ENCODE measurements around the gene STK39.

Gene STK39

DNA sequence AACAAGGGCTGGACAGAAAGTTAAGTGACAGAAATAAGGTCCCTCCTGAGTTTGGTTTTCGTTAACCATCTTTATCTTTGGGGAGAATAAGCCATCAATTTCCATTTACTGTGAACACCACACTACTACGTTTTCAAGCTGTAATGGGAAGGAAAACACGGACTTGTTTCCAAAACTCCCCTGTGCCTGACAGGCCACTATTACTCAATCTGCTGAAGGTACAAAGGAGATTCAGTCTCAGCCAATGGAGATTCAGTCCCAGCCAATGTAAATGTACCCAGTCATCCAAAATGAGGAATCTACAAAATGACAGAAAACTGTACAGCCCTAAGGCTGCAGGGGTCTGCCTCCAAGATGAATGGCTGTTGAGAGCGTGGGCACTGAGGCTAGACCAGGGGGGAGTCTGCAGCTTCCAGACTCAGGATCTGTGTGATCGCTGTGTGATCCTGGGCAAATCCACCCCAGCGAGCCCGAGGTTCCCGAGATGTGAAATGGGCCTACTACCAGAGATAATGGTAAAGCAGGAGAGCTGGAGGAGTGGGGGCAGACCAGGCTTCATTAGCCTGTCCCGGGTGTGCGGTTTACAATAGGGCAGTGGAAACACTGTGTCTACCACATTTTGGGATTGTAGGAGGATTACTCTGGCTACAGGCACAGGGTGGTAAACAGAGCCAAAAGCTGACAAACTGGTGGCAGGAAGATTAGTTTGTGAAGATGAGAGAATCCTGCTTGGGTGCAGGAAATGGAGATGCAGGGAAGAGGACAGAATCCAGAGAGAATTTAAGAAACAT is 284.8 kb downstream of the STK39 start:
- H3F3A ChIP-seq (ENCODE audit: control insufficient read depth, insufficient read depth): no peaks in the 10 kb centered on the region
- H3K36me3 ChIP-seq (ENCODE audit: control insufficient read depth, low read length): no peaks in the 10 kb centered on the region
- no peak overlapping the region for H3K27ac ChIP-seq (ENCODE audit: low read depth, low read length)
- no peak overlapping the region for H3K4me2 ChIP-seq (ENCODE audit: low read length)
- H3K4me1 ChIP-seq (ENCODE audit: control insufficient read depth, low read length): no peaks in the 10 kb centered on the region
- H3K9me3 ChIP-seq (ENCODE audit: control insufficient read depth, insufficient read depth, low read length): no peaks in the 10 kb centered on the region
- no peaks in the 10 kb centered on the region for H4K20me1 ChIP-seq (ENCODE audit: control insufficient read depth, insufficient read depth, low read depth, low read length)
- no peaks in the 10 kb centered on the region for H3K27me3 ChIP-seq (ENCODE audit: control insufficient read depth, low read length)
- H3K4me3 ChIP-seq (ENCODE audit: low read length): no peak overlapping the region
- H3K79me2 ChIP-seq (ENCODE audit: control insufficient read depth, low read length): no peaks in the 10 kb centered on the region
- H3K9me2 ChIP-seq (replicated peaks; ENCODE audit: control insufficient read depth, low read length): no peaks in the 10 kb centered on the region
- TF ChIP-seq, protein P1, sequence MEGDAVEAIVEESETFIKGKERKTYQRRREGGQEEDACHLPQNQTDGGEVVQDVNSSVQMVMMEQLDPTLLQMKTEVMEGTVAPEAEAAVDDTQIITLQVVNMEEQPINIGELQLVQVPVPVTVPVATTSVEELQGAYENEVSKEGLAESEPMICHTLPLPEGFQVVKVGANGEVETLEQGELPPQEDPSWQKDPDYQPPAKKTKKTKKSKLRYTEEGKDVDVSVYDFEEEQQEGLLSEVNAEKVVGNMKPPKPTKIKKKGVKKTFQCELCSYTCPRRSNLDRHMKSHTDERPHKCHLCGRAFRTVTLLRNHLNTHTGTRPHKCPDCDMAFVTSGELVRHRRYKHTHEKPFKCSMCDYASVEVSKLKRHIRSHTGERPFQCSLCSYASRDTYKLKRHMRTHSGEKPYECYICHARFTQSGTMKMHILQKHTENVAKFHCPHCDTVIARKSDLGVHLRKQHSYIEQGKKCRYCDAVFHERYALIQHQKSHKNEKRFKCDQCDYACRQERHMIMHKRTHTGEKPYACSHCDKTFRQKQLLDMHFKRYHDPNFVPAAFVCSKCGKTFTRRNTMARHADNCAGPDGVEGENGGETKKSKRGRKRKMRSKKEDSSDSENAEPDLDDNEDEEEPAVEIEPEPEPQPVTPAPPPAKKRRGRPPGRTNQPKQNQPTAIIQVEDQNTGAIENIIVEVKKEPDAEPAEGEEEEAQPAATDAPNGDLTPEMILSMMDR (IDR thresholded peaks at IDR 0.05; ENCODE audit: low read depth, low read length, poor library complexity, severe bottlenecking): no peak
- no peak for TF ChIP-seq EZH2phosphoT487 (IDR thresholded peaks at IDR 0.05; ENCODE audit: borderline replicate concordance, low read length)

DNA sequence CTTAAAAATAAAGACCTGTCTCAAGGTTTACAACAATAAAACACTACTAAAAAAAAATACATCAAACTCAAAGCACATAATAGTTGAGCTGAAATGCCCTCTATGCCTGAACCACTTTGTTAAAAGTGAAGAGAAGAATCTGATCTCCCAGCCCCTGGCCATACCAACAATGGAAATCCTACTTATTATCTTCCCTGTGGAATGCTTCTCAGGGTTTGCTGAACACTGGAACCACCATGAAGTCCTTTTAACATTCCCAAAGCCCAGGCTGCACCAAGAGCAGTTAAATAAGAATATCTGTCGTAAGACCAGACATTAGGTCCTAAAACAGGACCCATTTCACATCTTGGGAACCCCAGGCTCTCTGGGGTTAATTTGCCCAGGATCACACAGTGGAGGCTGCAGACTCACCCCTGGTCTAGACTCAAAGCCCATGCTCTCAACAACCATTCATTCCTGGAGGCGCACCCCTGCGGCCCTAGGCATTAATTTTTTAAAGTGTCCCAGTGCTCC is 285.8 kb downstream of the STK39 start:
- Histone ChIP-seq H3K36me3 (ENCODE audit: control insufficient read depth, low read length) (no peaks in the 10 kb centered on the region), H3K27me3 (ENCODE audit: control insufficient read depth, low read length) (no peaks in the 10 kb centered on the region), H3K9me3 (ENCODE audit: control insufficient read depth, insufficient read depth, low read length) (no peaks in the 10 kb centered on the region), H4K20me1 (ENCODE audit: control insufficient read depth, insufficient read depth, low read depth, low read length) (no peaks in the 10 kb centered on the region), H3K4me3 (ENCODE audit: low read length) (no peak overlapping the region), H3K27ac (ENCODE audit: low read depth, low read length) (no peak overlapping the region), H3K4me2 (ENCODE audit: low read length) (no peak overlapping the region), H3K79me2 (ENCODE audit: control insufficient read depth, low read length) (no peaks in the 10 kb centered on the region), H3K4me1 (ENCODE audit: control insufficient read depth, low read length) (no peaks in the 10 kb centered on the region), H3K9me2 (replicated peaks; ENCODE audit: control insufficient read depth, low read length) (no peaks in the 10 kb centered on the region), H3F3A (ENCODE audit: control insufficient read depth, insufficient read depth) (no peaks in the 10 kb centered on the region)
- no peak for TF ChIP-seq EZH2phosphoT487 (IDR thresholded peaks at IDR 0.05; ENCODE audit: borderline replicate concordance, low read length)
- TF ChIP-seq, protein P1 (IDR thresholded peaks at IDR 0.05; ENCODE audit: low read depth, low read length, poor library complexity, severe bottlenecking): no peak

DNA sequence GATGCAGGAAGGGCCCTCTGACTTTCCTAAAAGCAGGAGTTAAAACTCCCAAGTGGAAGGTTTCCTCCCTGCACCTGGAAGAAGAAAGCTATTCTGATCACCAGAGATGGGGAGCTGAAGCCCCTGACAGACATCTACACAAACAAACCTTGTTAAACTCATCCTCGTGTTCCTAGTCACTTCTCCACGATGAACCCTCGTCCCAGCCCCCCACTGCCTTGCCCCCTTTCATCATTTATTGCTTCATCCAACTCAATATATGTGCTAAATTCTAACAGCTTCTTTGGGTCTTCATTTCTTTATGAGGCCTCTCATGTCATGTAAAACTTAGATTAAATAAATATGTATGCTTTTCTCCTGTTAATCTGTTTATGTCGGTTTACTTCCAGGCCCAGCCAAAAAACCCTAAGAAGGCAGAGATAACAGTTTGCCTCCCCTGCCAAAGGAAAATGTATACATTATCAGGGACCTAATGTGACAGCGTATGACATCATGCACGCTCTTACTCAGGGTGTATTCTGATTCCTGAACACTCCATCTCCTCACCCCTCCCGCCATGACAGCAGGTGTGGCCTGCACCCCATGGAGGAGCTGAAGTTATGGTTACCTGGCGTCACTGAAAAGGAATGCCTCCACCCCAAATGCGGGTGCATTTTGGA is 287.2 kb downstream of the STK39 start:
- H3K4me2 ChIP-seq (ENCODE audit: low read length): no peak overlapping the region
- H3K9me2 ChIP-seq (replicated peaks; ENCODE audit: control insufficient read depth, low read length): no peaks in the 10 kb centered on the region
- no peaks in the 10 kb centered on the region for H3K4me1 ChIP-seq (ENCODE audit: control insufficient read depth, low read length)
- no peaks in the 10 kb centered on the region for H4K20me1 ChIP-seq (ENCODE audit: control insufficient read depth, insufficient read depth, low read depth, low read length)
- TF ChIP-seq, protein P1 (IDR thresholded peaks at IDR 0.05; ENCODE audit: low read depth, low read length, poor library complexity, severe bottlenecking): no peak
- no peak for TF ChIP-seq EZH2phosphoT487 (IDR thresholded peaks at IDR 0.05; ENCODE audit: borderline replicate concordance, low read length)
- no peak overlapping the region for H3K27ac ChIP-seq (ENCODE audit: low read depth, low read length)
- H3K36me3 ChIP-seq (ENCODE audit: control insufficient read depth, low read length): no peaks in the 10 kb centered on the region
- H3K27me3 ChIP-seq (ENCODE audit: control insufficient read depth, low read length): no peaks in the 10 kb centered on the region
- no peaks in the 10 kb centered on the region for H3F3A ChIP-seq (ENCODE audit: control insufficient read depth, insufficient read depth)
- no peaks in the 10 kb centered on the region for H3K79me2 ChIP-seq (ENCODE audit: control insufficient read depth, low read length)
- H3K4me3 ChIP-seq (ENCODE audit: low read length): no peak overlapping the region
- no peaks in the 10 kb centered on the region for H3K9me3 ChIP-seq (ENCODE audit: control insufficient read depth, insufficient read depth, low read length)
